ENCODE data around the gene GPD1. TPM values are rescaled to one million over a fixed set of nuclear protein-coding genes. Genes with fewer than 3 reads are reported as not detected.

GPD1 gene
- total RNA-seq, 2 donors from 2014 or later: 0.93 to 1.1 TPM

DNA sequence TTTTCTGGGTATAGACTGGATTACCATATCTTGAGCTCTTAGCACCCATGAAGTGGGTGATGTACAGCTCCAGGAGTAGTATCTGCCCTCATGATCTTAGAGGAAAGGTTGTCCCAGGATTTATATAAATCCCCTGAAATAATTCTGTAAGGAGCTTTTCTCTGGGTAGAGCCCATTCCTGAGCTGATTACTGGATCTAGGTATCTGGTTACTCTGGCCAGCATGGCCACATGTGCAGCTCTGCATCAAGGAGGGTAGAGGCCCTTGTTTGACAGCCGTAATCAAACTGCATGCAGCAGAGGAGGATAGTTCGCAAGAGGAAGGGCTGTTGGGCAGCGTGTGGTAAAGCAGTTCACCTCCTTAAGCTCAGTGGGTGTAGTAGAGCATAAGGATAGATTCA lies 16.7 kb downstream of the GPD1 start:
- no peaks in the 10 kb centered on the region for H3K27me3 Mint-ChIP-seq (ENCODE audit: insufficient read depth)
- Histone ChIP-seq H3K4me3 (ENCODE audit: low read length) (no peak overlapping the region), H3K27ac (ENCODE audit: low read depth, low read length) (no peak overlapping the region), H3K4me1 (ENCODE audit: control insufficient read depth, insufficient read depth, low read length) (no peaks in the 10 kb centered on the region), H3K27me3 (ENCODE audit: control insufficient read depth, insufficient read depth, low read length, poor library complexity, severe bottlenecking) (no peaks in the 10 kb centered on the region), H3K9me3 (ENCODE audit: control insufficient read depth, low read length) (no peaks in the 10 kb centered on the region), H3K9ac (ENCODE audit: extremely low read depth, low read length, poor library complexity, severe bottlenecking) (no peak overlapping the region), H3K36me3 (ENCODE audit: control insufficient read depth, insufficient read depth, low read length) (peaks cover 9% of the 10 kb centered on the region)
- no peak overlapping the region for H3K4me3 Mint-ChIP-seq
- no peaks in the 10 kb centered on the region for H3K4me1 Mint-ChIP-seq
- 90 to 93% methylated on average over 3 of the region's 3 CpGs for WGBS, 2 experiments (ENCODE audit: insufficient coverage in 1 of 2, insufficient read length in 1 of 2)
- no peak overlapping the region for H3K27ac Mint-ChIP-seq
- H3K9me3 Mint-ChIP-seq: no peaks in the 10 kb centered on the region
- no peak for TF ChIP-seq CTCF (conservative IDR thresholded peaks at IDR 0.05)
- peaks cover 32% of the 10 kb centered on the region for H3K36me3 Mint-ChIP-seq (ENCODE audit: low read depth)
- DNase-seq: no peak

DNA sequence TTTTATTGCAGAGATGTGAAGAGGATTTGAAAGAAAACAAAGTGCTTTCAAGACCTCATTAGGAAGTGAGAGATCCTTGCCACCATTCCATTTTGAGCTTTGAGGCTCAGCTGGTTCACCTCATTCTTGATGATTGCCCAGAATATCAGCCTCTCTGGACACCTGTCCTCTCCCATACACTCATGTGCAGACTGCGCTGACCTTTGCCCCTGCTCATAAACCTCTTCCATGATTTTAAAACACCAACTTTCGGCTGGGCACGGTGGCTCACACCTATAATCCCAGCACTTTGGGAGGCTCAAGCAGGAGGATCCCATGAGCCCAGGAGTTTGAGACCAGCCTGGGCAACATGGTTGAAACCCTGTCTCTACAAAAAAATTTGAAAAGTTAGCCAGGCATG lies 17.1 kb downstream of the GPD1 start:
- Histone ChIP-seq H3K9me3 (ENCODE audit: control insufficient read depth, low read length) (no peaks in the 10 kb centered on the region), H3K4me1 (ENCODE audit: control insufficient read depth, insufficient read depth, low read length) (no peaks in the 10 kb centered on the region), H3K9ac (ENCODE audit: extremely low read depth, low read length, poor library complexity, severe bottlenecking) (no peak overlapping the region), H3K36me3 (ENCODE audit: control insufficient read depth, insufficient read depth, low read length) (peaks cover 5% of the 10 kb centered on the region), H3K27me3 (ENCODE audit: control insufficient read depth, insufficient read depth, low read length, poor library complexity, severe bottlenecking) (no peaks in the 10 kb centered on the region), H3K27ac (ENCODE audit: low read depth, low read length) (no peak overlapping the region), H3K4me3 (ENCODE audit: low read length) (no peak overlapping the region)
- Mint-ChIP-seq H3K4me3 (no peak overlapping the region), H3K4me1 (no peaks in the 10 kb centered on the region), H3K36me3 (ENCODE audit: low read depth) (peaks cover 29% of the 10 kb centered on the region), H3K27me3 (ENCODE audit: insufficient read depth) (no peaks in the 10 kb centered on the region), H3K9me3 (no peaks in the 10 kb centered on the region), H3K27ac (no peak overlapping the region)
- 67 to 95% methylated on average over 1 to 3 of the region's 3 CpGs for WGBS, 2 experiments (ENCODE audit: insufficient coverage in 1 of 2, insufficient read length in 1 of 2)
- no peak for TF ChIP-seq CTCF (conservative IDR thresholded peaks at IDR 0.05)
- DNase-seq: no peak

DNA sequence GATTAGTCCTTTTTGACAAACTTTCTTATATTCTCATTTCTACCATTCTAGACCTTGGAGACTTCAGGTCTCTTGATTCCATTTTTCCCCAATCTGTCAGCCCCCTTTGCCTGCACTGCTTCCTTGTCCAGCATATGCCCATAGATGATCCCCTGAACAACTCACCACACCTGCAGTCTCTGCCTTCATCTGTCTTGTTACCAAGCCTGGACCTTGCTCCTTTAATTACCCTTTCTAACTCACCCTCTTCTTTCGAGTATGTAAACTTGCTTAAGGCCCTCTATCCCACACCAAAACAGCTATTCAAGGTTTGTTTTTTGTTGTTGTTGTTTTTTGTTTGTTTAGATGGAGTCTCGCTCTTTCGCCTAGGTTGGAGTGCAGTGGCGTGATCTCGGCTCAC lies 17.8 kb downstream of the GPD1 start:
- Mint-ChIP-seq H3K27me3 (ENCODE audit: insufficient read depth) (no peaks in the 10 kb centered on the region), H3K4me1 (no peaks in the 10 kb centered on the region), H3K36me3 (ENCODE audit: low read depth) (peaks cover 26% of the 10 kb centered on the region), H3K27ac (no peak overlapping the region), H3K9me3 (no peaks in the 10 kb centered on the region), H3K4me3 (no peak overlapping the region)
- no peak for TF ChIP-seq CTCF (conservative IDR thresholded peaks at IDR 0.05)
- peaks cover 6% of the 10 kb centered on the region for H3K36me3 ChIP-seq (ENCODE audit: control insufficient read depth, insufficient read depth, low read length)
- no peak overlapping the region for H3K9ac ChIP-seq (ENCODE audit: extremely low read depth, low read length, poor library complexity, severe bottlenecking)
- no peaks in the 10 kb centered on the region for H3K27me3 ChIP-seq (ENCODE audit: control insufficient read depth, insufficient read depth, low read length, poor library complexity, severe bottlenecking)
- no peak overlapping the region for H3K27ac ChIP-seq (ENCODE audit: low read depth, low read length)
- WGBS, 2 experiments (ENCODE audit: insufficient coverage in 1 of 2, insufficient read length in 1 of 2): 87 to 90% methylated on average over 3 to 5 of the region's 5 CpGs
- no peak for DNase-seq
- no peaks in the 10 kb centered on the region for H3K4me1 ChIP-seq (ENCODE audit: control insufficient read depth, insufficient read depth, low read length)
- H3K9me3 ChIP-seq (ENCODE audit: control insufficient read depth, low read length): no peaks in the 10 kb centered on the region
- H3K4me3 ChIP-seq (ENCODE audit: low read length): no peak overlapping the region
